HCT116 (cell line): ENCODE measurements around the gene LAPTM4A. TPM values are rescaled to one million over a fixed set of nuclear protein-coding genes. Genes with fewer than 3 reads are reported as not detected.

Experiments used
- ATAC-seq: fragments of 200-7000 bp; cut with Tn5 transposase; 2 replicates; pipeline ENCODE4 v1.9.1; 2020; ENCODE audit warnings: mild to moderate bottlenecking, moderate library complexity
- BruUV-seq: library from RNA; stranded (reverse); fragments of 400-500 nt; replicated peaks from 2 replicates; lab custom pipeline; 2021; lab: Mats Ljungman, UMichigan
- CTCF ChIA-PET: fragments of 300-600 bp; sonication (Branson Sonifier 250); formaldehyde crosslinking; loops from one replicate; lab custom pipeline; 2021; ENCODE audit warnings: antibody characterized with exemption; lab: Charles Lee
- POLR2A ChIA-PET: fragments of 300-600, 350-600 bp; sonication (Branson Sonifier 250); formaldehyde crosslinking; loops from one replicate; lab custom pipeline; 2021; ENCODE audit warnings: antibody characterized with exemption; lab: Charles Lee
- RAD21 ChIA-PET, 2 experiments: fragments of 300-600 bp; sonication (Branson Sonifier 250); formaldehyde crosslinking; loops; one replicate each; lab custom pipeline; 2023; ENCODE audit warnings: low total read pairs in 2 of 2; ENCODE audit not compliant: uncharacterized antibody in 2 of 2, unreplicated experiment in 2 of 2, low non-redundant PET in 1 of 2; lab: Charles Lee
- DNase-seq: peaks from one replicate; pipeline ENCODE4 v3.0.0-alpha.2; 2010; ENCODE audit warnings: low read depth, low spot score
- H2AFZ ChIP-seq: fragments of 200-600 bp; shearing (Covaris generic), sonication (generic); 2 replicates; pipeline ENCODE4 v1.6.1; 2017; ENCODE audit warnings: low read depth, mixed run types, mixed read lengths, antibody characterized with exemption, low read length; ENCODE audit not compliant: poor library complexity, severe bottlenecking
- H3K27ac ChIP-seq: 2 replicates; pipeline ENCODE4 v1.5.1; 2012; ENCODE audit warnings: low read depth, low read length
- H3K27me3 ChIP-seq: fragments of 200-600 bp; sonication (generic); 2 replicates; pipeline ENCODE4 v1.6.1; 2016; ENCODE audit warnings: mixed run types, low read length, mixed read lengths; ENCODE audit not compliant: insufficient read depth
- H3K36me3 ChIP-seq, 2 experiments: fragments of 200-500 bp in 1 of 2; fragments of 200-600 bp in 1 of 2; sonication (Bioruptor generic) in 1 of 2; sonication (generic) in 1 of 2; 2 replicates each; pipeline versions ENCODE4 v1.5.1 to v1.6.1; 2014 to 2016; ENCODE audit warnings: low read length in 2 of 2, inconsistent platforms in 1 of 2, mixed read lengths in 1 of 2, mixed run types in 1 of 2; ENCODE audit not compliant: insufficient read depth in 2 of 2, control insufficient read depth in 1 of 2
- H3K4me1 ChIP-seq, 2 experiments: fragments of 200-600 bp in 1 of 2; sonication (generic) in 1 of 2; 2 replicates each; pipeline versions ENCODE4 v1.5.1 to v1.6.1; 2012 to 2017; ENCODE audit warnings: low read length in 2 of 2, inconsistent platforms in 1 of 2, mild to moderate bottlenecking in 1 of 2, mixed read lengths in 1 of 2, mixed run types in 1 of 2, moderate library complexity in 1 of 2; ENCODE audit not compliant: insufficient read depth in 2 of 2, control insufficient read depth in 1 of 2
- H3K4me2 ChIP-seq: fragments of 200-600 bp; sonication (generic); 2 replicates; pipeline ENCODE4 v1.6.1; 2017; ENCODE audit warnings: mixed run types, low read length, mixed read lengths
- H3K4me3 ChIP-seq, 2 experiments: fragments of 200-600 bp in 1 of 2; sonication (generic) in 1 of 2; replicated peaks in 1 of 2; 2 replicates each; pipeline ENCODE4 v1.5.1; 2011 to 2016; ENCODE audit warnings: low read length in 2 of 2, control low read depth in 1 of 2, low read depth in 1 of 2, mild to moderate bottlenecking in 1 of 2, mixed read lengths in 1 of 2, mixed run types in 1 of 2
- H3K79me2 ChIP-seq: fragments of 200-600 bp; sonication (generic); 2 replicates; pipeline ENCODE4 v1.6.1; 2017; ENCODE audit warnings: mild to moderate bottlenecking, mixed run types, low read length, moderate library complexity, mixed read lengths; ENCODE audit not compliant: insufficient read depth
- H3K9ac ChIP-seq: fragments of 200-600 bp; sonication (generic); 2 replicates; pipeline ENCODE4 v1.6.1; 2016; ENCODE audit warnings: low read length, mixed read lengths
- H3K9me2 ChIP-seq: fragments of 200-600 bp; sonication (generic), shearing (Covaris generic); 2 replicates; pipeline ENCODE4 v1.6.1; 2017; ENCODE audit warnings: mixed run types, mild to moderate bottlenecking, moderate library complexity; ENCODE audit not compliant: insufficient read depth
- H3K9me3 ChIP-seq, 2 experiments: fragments of 200-500 bp in 1 of 2; fragments of 200-600 bp in 1 of 2; sonication (Bioruptor generic) in 1 of 2; sonication (generic) in 1 of 2; 2 replicates each; pipeline ENCODE4 v1.6.1; 2014 to 2017; ENCODE audit warnings: low read length in 2 of 2, mixed read lengths in 2 of 2, inconsistent platforms in 1 of 2, low read depth in 1 of 2, mild to moderate bottlenecking in 1 of 2, mixed run types in 1 of 2, moderate library complexity in 1 of 2; ENCODE audit not compliant: control insufficient read depth in 1 of 2, insufficient read depth in 1 of 2
- H4K20me1 ChIP-seq: fragments of 200-600 bp; sonication (generic), shearing (Covaris generic); 2 replicates; pipeline ENCODE4 v1.6.1; 2017; ENCODE audit warnings: mixed run types, mild to moderate bottlenecking, moderate library complexity; ENCODE audit not compliant: insufficient read depth
- EGR1 ChIP-seq: IDR thresholded peaks from 2 replicates; pipeline ENCODE4 v1.6.1; 2012; ENCODE audit warnings: low read depth
- FOSL1 ChIP-seq: IDR thresholded peaks from 2 replicates; pipeline ENCODE4 v1.6.1; 2012; ENCODE audit warnings: low read depth
- POLR2AphosphoS5 ChIP-seq: IDR thresholded peaks from 2 replicates; pipeline ENCODE4 v1.6.1; 2011; ENCODE audit warnings: mild to moderate bottlenecking, low read depth, low read length, moderate library complexity
- SP1 ChIP-seq: IDR thresholded peaks from 2 replicates; pipeline ENCODE4 v1.6.1; 2012; ENCODE audit warnings: low read depth
- ZNF274 ChIP-seq: fragments of 200-500 bp; sonication (Bioruptor generic); IDR thresholded peaks from 2 replicates; pipeline ENCODE4 v1.6.1; 2014; ENCODE audit warnings: mild to moderate bottlenecking, low read depth, low read length, inconsistent platforms
- intact Hi-C: fragments of 100-400 bp; cut with micrococcal nuclease; formaldehyde crosslinking; loops from 2 replicates; pipeline ENCODE4 v1.10.0; 2022
- total RNA-seq: library from RNA; stranded (reverse); gene quantifications from one replicate; pipeline ENCODE4 v1.2.1, GENCODE V29; 2021; ENCODE audit not compliant: unreplicated experiment
- TF ChIP-seq, protein P1 (sequence below): IDR thresholded peaks from 2 replicates; pipeline ENCODE4 v1.6.1; 2012; ENCODE audit warnings: low read depth
- TF ChIP-seq, protein P2 (sequence below): IDR thresholded peaks from 2 replicates; pipeline ENCODE4 v1.6.1; 2011; ENCODE audit warnings: mild to moderate bottlenecking, low read length, moderate library complexity; ENCODE audit not compliant: insufficient replicate concordance; ENCODE audit errors: extremely low read depth

Gene LAPTM4A
- total RNA-seq, 1 experiment from 2014 or later = 84.5 TPM

DNA sequence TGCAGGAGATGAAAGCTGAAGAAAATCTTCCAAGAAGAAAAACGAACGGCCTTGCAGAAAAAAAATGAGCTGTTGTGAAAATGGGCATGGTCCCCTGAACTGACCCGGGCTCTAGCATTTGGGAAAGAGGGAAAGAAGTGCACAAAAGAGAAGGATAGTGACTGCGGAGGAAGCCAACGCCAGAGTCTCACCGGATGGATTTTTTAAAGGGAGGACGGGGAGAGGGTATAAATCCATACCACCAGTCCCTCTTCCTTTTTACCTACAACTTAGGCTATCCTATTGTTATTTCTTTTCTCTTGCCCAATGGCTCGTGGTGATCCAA, 62.1 kb downstream of the LAPTM4A start:
- Histone ChIP-seq H4K20me1 (no peaks in the 10 kb centered on the region), H3K36me3 (no peaks in the 10 kb centered on the region), H3K27me3 (no peaks in the 10 kb centered on the region), H3K27ac (peak overlapping the region; percentile 40; the same call in 1 of the 2 replicates), H3K4me2 (peak overlapping the region; percentile 92), H3K9me3 (no peaks in the 10 kb centered on the region), H2AFZ (peak overlapping the region; percentile 76), H3K4me1 (peaks cover 3 to 17% of the 10 kb centered on the region in 2 experiments; a peak in 3 of 4 replicates), H3K9ac (peak overlapping the region; percentile 67), H3K4me3 (peak overlapping the region; percentile 89 to 92), H3K79me2 (peaks cover 23% of the 10 kb centered on the region), H3K9me2 (no peaks in the 10 kb centered on the region)
- BruUV-seq = no TSS peak
- intact Hi-C loops = no loop called here
- ChIA-PET RAD21 (interaction anchor here in 1 of 2 experiments (0.6 kb wide), 1 partner anchor 20 kb away, joined by 4 read pairs; no protein-coding TSS in a partner anchor), CTCF (interaction anchor here (1.3 kb wide), 1 partner anchor 26 kb away, joined by 8 read pairs; no protein-coding TSS in a partner anchor), POLR2A (no interaction called here)
- ATAC-seq = peak; percentile 3; the same call in 1 of the 2 replicates
- no peak for TF ChIP-seq FOSL1
- TF ChIP-seq SP1 = no peak
- TF ChIP-seq, protein P1, sequence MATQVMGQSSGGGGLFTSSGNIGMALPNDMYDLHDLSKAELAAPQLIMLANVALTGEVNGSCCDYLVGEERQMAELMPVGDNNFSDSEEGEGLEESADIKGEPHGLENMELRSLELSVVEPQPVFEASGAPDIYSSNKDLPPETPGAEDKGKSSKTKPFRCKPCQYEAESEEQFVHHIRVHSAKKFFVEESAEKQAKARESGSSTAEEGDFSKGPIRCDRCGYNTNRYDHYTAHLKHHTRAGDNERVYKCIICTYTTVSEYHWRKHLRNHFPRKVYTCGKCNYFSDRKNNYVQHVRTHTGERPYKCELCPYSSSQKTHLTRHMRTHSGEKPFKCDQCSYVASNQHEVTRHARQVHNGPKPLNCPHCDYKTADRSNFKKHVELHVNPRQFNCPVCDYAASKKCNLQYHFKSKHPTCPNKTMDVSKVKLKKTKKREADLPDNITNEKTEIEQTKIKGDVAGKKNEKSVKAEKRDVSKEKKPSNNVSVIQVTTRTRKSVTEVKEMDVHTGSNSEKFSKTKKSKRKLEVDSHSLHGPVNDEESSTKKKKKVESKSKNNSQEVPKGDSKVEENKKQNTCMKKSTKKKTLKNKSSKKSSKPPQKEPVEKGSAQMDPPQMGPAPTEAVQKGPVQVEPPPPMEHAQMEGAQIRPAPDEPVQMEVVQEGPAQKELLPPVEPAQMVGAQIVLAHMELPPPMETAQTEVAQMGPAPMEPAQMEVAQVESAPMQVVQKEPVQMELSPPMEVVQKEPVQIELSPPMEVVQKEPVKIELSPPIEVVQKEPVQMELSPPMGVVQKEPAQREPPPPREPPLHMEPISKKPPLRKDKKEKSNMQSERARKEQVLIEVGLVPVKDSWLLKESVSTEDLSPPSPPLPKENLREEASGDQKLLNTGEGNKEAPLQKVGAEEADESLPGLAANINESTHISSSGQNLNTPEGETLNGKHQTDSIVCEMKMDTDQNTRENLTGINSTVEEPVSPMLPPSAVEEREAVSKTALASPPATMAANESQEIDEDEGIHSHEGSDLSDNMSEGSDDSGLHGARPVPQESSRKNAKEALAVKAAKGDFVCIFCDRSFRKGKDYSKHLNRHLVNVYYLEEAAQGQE = no peak
- TF ChIP-seq, protein P2, sequence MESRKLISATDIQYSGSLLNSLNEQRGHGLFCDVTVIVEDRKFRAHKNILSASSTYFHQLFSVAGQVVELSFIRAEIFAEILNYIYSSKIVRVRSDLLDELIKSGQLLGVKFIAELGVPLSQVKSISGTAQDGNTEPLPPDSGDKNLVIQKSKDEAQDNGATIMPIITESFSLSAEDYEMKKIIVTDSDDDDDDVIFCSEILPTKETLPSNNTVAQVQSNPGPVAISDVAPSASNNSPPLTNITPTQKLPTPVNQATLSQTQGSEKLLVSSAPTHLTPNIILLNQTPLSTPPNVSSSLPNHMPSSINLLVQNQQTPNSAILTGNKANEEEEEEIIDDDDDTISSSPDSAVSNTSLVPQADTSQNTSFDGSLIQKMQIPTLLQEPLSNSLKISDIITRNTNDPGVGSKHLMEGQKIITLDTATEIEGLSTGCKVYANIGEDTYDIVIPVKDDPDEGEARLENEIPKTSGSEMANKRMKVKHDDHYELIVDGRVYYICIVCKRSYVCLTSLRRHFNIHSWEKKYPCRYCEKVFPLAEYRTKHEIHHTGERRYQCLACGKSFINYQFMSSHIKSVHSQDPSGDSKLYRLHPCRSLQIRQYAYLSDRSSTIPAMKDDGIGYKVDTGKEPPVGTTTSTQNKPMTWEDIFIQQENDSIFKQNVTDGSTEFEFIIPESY = no peak
- TF ChIP-seq ZNF274 = no peak
- no peak for TF ChIP-seq EGR1
- no peak for TF ChIP-seq POLR2AphosphoS5
- no peak for DNase-seq
